ENCODE results near the gene AUH.

AUH gene

GRCh38 chr9:91195372-91196012 is 166.2 kb downstream of the AUH start:
- H2AFZ ChIP-seq (ENCODE audit: low read depth, low read length), result no peak overlapping the region
- 91% methylated on average over 5 of the region's 5 CpGs for WGBS
- peaks cover 28% of the 10 kb centered on the region for H3K4me1 ChIP-seq (ENCODE audit: control insufficient read depth, insufficient read depth, low read depth, low read length)
- H3K9me3 ChIP-seq (ENCODE audit: control insufficient read depth, low read length), result no peaks in the 10 kb centered on the region
- no peak overlapping the region for H2BK120ac ChIP-seq (ENCODE audit: low read depth, low read length)
- H2BK12ac ChIP-seq (ENCODE audit: low read length in 2 of 2), result peak overlapping the region; percentile 81 to 88
- peak overlapping the region; percentile 48 to 86 for H3K18ac ChIP-seq (ENCODE audit: low read depth in 1 of 2, low read length in 2 of 2)
- H3K14ac ChIP-seq (ENCODE audit: low read length in 2 of 2), result peak overlapping the region in 1 of 2 experiments; percentile 63
- H2BK15ac ChIP-seq (ENCODE audit: low read depth, poor library complexity, severe bottlenecking), result peak overlapping the region; percentile 70
- peak overlapping the region; percentile 67 for H2AK5ac ChIP-seq (ENCODE audit: low read length, severe bottlenecking)
- H3K4ac ChIP-seq (ENCODE audit: low read depth in 1 of 2, low read length in 2 of 2), result peak overlapping the region; percentile 5 to 59
- no peak overlapping the region for H3K27ac ChIP-seq (ENCODE audit: low read length, poor library complexity, severe bottlenecking)
- no peaks in the 10 kb centered on the region for H3K27me3 ChIP-seq (ENCODE audit: control insufficient read depth in 1 of 2, insufficient read depth in 1 of 2, low read length in 2 of 2)
- H4K91ac ChIP-seq (ENCODE audit: low read length), result peak overlapping the region; percentile 85
- no peak overlapping the region for H4K8ac ChIP-seq (ENCODE audit: low read length)
- H3K79me1 ChIP-seq (replicated peaks; ENCODE audit: low read length, poor library complexity, severe bottlenecking), result no peaks in the 10 kb centered on the region
- no peak overlapping the region for H2BK5ac ChIP-seq (ENCODE audit: low read depth, low read length, poor library complexity, severe bottlenecking)
- no peak for DNase-seq
- no peak overlapping the region for H3K4me2 ChIP-seq (ENCODE audit: low read length, poor library complexity, severe bottlenecking)
- H3K36me3 ChIP-seq (ENCODE audit: control insufficient read depth in 1 of 2, insufficient read depth in 2 of 2, low read depth in 1 of 2, low read length in 2 of 2), result no peaks in the 10 kb centered on the region
- H3K4me3 ChIP-seq (ENCODE audit: insufficient read depth in 1 of 2, low read depth in 1 of 2, low read length in 2 of 2), result peak overlapping the region in 1 of 2 experiments; percentile 69
- H3K23ac ChIP-seq (ENCODE audit: low read length in 2 of 2), result no peak overlapping the region
- peak overlapping the region; percentile 98 for H3K9ac ChIP-seq (ENCODE audit: low read length)

GRCh38 chr9:91193658-91194391 is 167.9 kb downstream of the AUH start:
- Histone ChIP-seq H3K18ac (ENCODE audit: low read depth in 1 of 2, low read length in 2 of 2) (peak overlapping the region; percentile 89 to 92), H2AK5ac (ENCODE audit: low read length, severe bottlenecking) (no peak overlapping the region), H3K36me3 (ENCODE audit: control insufficient read depth in 1 of 2, insufficient read depth in 2 of 2, low read depth in 1 of 2, low read length in 2 of 2) (no peaks in the 10 kb centered on the region), H3K27me3 (ENCODE audit: control insufficient read depth in 1 of 2, insufficient read depth in 1 of 2, low read length in 2 of 2) (no peaks in the 10 kb centered on the region), H3K4me3 (ENCODE audit: insufficient read depth in 1 of 2, low read depth in 1 of 2, low read length in 2 of 2) (peak overlapping the region; percentile 56 to 69), H2BK15ac (ENCODE audit: low read depth, poor library complexity, severe bottlenecking) (peak overlapping the region; percentile 60), H3K4me1 (ENCODE audit: control insufficient read depth, insufficient read depth, low read depth, low read length) (peaks cover 28% of the 10 kb centered on the region), H3K27ac (ENCODE audit: low read length, poor library complexity, severe bottlenecking) (peak overlapping the region; percentile 75), H3K79me1 (replicated peaks; ENCODE audit: low read length, poor library complexity, severe bottlenecking) (no peaks in the 10 kb centered on the region), H3K4ac (ENCODE audit: low read depth in 1 of 2, low read length in 2 of 2) (peak overlapping the region; percentile 62 to 87), H3K9ac (ENCODE audit: low read length) (peak overlapping the region; percentile 98), H3K14ac (ENCODE audit: low read length in 2 of 2) (no peak overlapping the region), H2BK120ac (ENCODE audit: low read depth, low read length) (peak overlapping the region; percentile 92), H3K4me2 (ENCODE audit: low read length, poor library complexity, severe bottlenecking) (peak overlapping the region; percentile 67), H2BK5ac (ENCODE audit: low read depth, low read length, poor library complexity, severe bottlenecking) (peak overlapping the region; percentile 60), H4K91ac (ENCODE audit: low read length) (peak overlapping the region; percentile 58), H4K8ac (ENCODE audit: low read length) (peak overlapping the region; percentile 55), H2BK12ac (ENCODE audit: low read length in 2 of 2) (peak overlapping the region; percentile 59 to 93), H2AFZ (ENCODE audit: low read depth, low read length) (no peak overlapping the region), H3K23ac (ENCODE audit: low read length in 2 of 2) (no peak overlapping the region), H3K9me3 (ENCODE audit: control insufficient read depth, low read length) (peaks cover under 1% of the 10 kb centered on the region)
- WGBS, result 3% methylated on average over 47 of the region's 52 CpGs
- DNase-seq, result peak; percentile 96

- H3K79me1 ChIP-seq (replicated peaks; ENCODE audit: low read length, poor library complexity, severe bottlenecking), result no peaks in the 10 kb centered on the region
Observed at GRCh38 chr9:91193087-91193657, 168.5 kb downstream of the AUH start.

More at GRCh38 chr9:91193087-91193657, 168.5 kb downstream of the AUH start:
- H3K14ac ChIP-seq (ENCODE audit: low read length in 2 of 2), result no peak overlapping the region
- H3K9me3 ChIP-seq (ENCODE audit: control insufficient read depth, low read length), result peaks cover 2% of the 10 kb centered on the region
- no peaks in the 10 kb centered on the region for H3K27me3 ChIP-seq (ENCODE audit: control insufficient read depth in 1 of 2, insufficient read depth in 1 of 2, low read length in 2 of 2)
- peak overlapping the region; percentile 92 for H2BK120ac ChIP-seq (ENCODE audit: low read depth, low read length)
- peak overlapping the region; percentile 81 to 92 for H3K18ac ChIP-seq (ENCODE audit: low read depth in 1 of 2, low read length in 2 of 2)
- 0% methylated on average over 33 of the region's 38 CpGs for WGBS
- peak overlapping the region; percentile 79 for H2BK5ac ChIP-seq (ENCODE audit: low read depth, low read length, poor library complexity, severe bottlenecking)
- no peak overlapping the region for H3K23ac ChIP-seq (ENCODE audit: low read length in 2 of 2)
- peaks cover 28% of the 10 kb centered on the region for H3K4me1 ChIP-seq (ENCODE audit: control insufficient read depth, insufficient read depth, low read depth, low read length)
- H2AFZ ChIP-seq (ENCODE audit: low read depth, low read length), result no peak overlapping the region
- no peak overlapping the region for H2AK5ac ChIP-seq (ENCODE audit: low read length, severe bottlenecking)
- H3K27ac ChIP-seq (ENCODE audit: low read length, poor library complexity, severe bottlenecking), result peak overlapping the region; percentile 75
- no peaks in the 10 kb centered on the region for H3K36me3 ChIP-seq (ENCODE audit: control insufficient read depth in 1 of 2, insufficient read depth in 2 of 2, low read depth in 1 of 2, low read length in 2 of 2)
- peak overlapping the region; percentile 64 for H2BK15ac ChIP-seq (ENCODE audit: low read depth, poor library complexity, severe bottlenecking)
- H4K8ac ChIP-seq (ENCODE audit: low read length), result peak overlapping the region; percentile 78
- peak overlapping the region; percentile 95 to 97 for H2BK12ac ChIP-seq (ENCODE audit: low read length in 2 of 2)
- peak; percentile 100 for DNase-seq
- H4K91ac ChIP-seq (ENCODE audit: low read length), result peak overlapping the region; percentile 95
- peak overlapping the region; percentile 87 to 89 for H3K4ac ChIP-seq (ENCODE audit: low read depth in 1 of 2, low read length in 2 of 2)
- H3K4me3 ChIP-seq (ENCODE audit: insufficient read depth in 1 of 2, low read depth in 1 of 2, low read length in 2 of 2), result peak overlapping the region; percentile 56 to 69
- peak overlapping the region; percentile 98 for H3K9ac ChIP-seq (ENCODE audit: low read length)
- peak overlapping the region; percentile 67 for H3K4me2 ChIP-seq (ENCODE audit: low read length, poor library complexity, severe bottlenecking)

Data from mesenchymal stem cell (in vitro differentiated cells and primary cell).